GM19328 (cell line): ENCODE measurements around the gene NLGN1.
"Not testable (repeated sequence)": the region's sequence is repeated elsewhere in the genome, so short reads cannot be mapped to it uniquely, and the experiment has no call there.

Experiments
- ATAC-seq: cut with Tn5 transposase; IDR thresholded peaks from one replicate; pipeline ENCODE4 v1.9.1; 2021; ENCODE audit warnings: mild to moderate bottlenecking, moderate library complexity; ENCODE audit not compliant: unreplicated experiment

NLGN1 gene

GRCh38 chr3:173397161-173398110 is at the start of gene NLGN1:
Gene NLGN1, plus strand, starts transcription at chr3:173397744.
- ATAC-seq: no peak

- no peak for ATAC-seq
Observed at GRCh38 chr3:173351886-173352285, 45.7 kb upstream of the NLGN1 start.

- not testable (repeated sequence) for ATAC-seq
Observed at GRCh38 chr3:173353137-173353536, 44.4 kb upstream of the NLGN1 start.

- ATAC-seq: no peak
Observed at GRCh38 chr3:173354124-173354523, 43.4 kb upstream of the NLGN1 start.

GRCh38 chr3:173371848-173372487 is 25.6 kb upstream of the NLGN1 start:
- no peak for ATAC-seq

GRCh38 chr3:173380681-173381080 is 16.9 kb upstream of the NLGN1 start:
- ATAC-seq: no peak

- not testable (repeated sequence) for ATAC-seq
Observed at GRCh38 chr3:173381936-173382335, 15.6 kb upstream of the NLGN1 start.

- peak; percentile 31 for ATAC-seq
Observed at GRCh38 chr3:173395073-173395411, 2.5 kb upstream of the NLGN1 start.

GRCh38 chr3:173395412-173396181 is 1.9 kb upstream of the NLGN1 start:
- peak; percentile 88 for ATAC-seq

GRCh38 chr3:173396191-173397041 is 1.1 kb upstream of the NLGN1 start:
- ATAC-seq: no peak

- ATAC-seq: no peak
Observed at GRCh38 chr3:173398111-173398479, 551 bp downstream of the NLGN1 start.

- ATAC-seq: no peak
Observed at GRCh38 chr3:173399044-173399443, 1.5 kb downstream of the NLGN1 start.

GRCh38 chr3:173401369-173401768 is 3.8 kb downstream of the NLGN1 start:
- ATAC-seq: no peak

- no peak for ATAC-seq
Observed at GRCh38 chr3:173402656-173403055, 5.1 kb downstream of the NLGN1 start.

GRCh38 chr3:173403376-173403775 is 5.8 kb downstream of the NLGN1 start:
- no peak for ATAC-seq

GRCh38 chr3:173404156-173404555 is 6.6 kb downstream of the NLGN1 start:
- no peak for ATAC-seq

GRCh38 chr3:173410436-173410835 is 12.9 kb downstream of the NLGN1 start:
- no peak for ATAC-seq

GRCh38 chr3:173410849-173411248 is 13.3 kb downstream of the NLGN1 start:
- no peak for ATAC-seq

- ATAC-seq: no peak
Observed at GRCh38 chr3:173411375-173411973, 13.9 kb downstream of the NLGN1 start.

GRCh38 chr3:173416070-173416469 is 18.5 kb downstream of the NLGN1 start:
- no peak for ATAC-seq
